HepG2 (cell line): ENCODE data around the gene CASZ1. TPM values are rescaled to one million over a fixed set of nuclear protein-coding genes. Genes with fewer than 3 reads are reported as not detected.

Experiments used
- ERF ChIP-seq: IDR thresholded peaks from 2 replicates; pipeline ENCODE4 v1.6.1; 2018; ENCODE audit warnings: missing biosample characterization, missing genetic modification reagents
- FOXK2 ChIP-seq: fragments of 450-650 bp; IDR thresholded peaks from 2 replicates; pipeline ENCODE4 v1.6.1; 2016
- HMG20A ChIP-seq: IDR thresholded peaks from 2 replicates; pipeline ENCODE4 v1.6.1; 2016; ENCODE audit warnings: borderline replicate concordance
- MBNL3 ChIP-seq: fragments of 250-450 bp; sonication (Bioruptor Pico); conservative IDR thresholded peaks from 2 replicates; pipeline ENCODE4 v1.8.0; 2022; ENCODE audit warnings: mild to moderate bottlenecking, inconsistent platforms
- MEF2D ChIP-seq: sonication (generic); formaldehyde crosslinking; IDR thresholded peaks from 2 replicates; pipeline ENCODE4 v1.5.1; 2020; ENCODE audit warnings: mild to moderate bottlenecking, missing genetic modification reagents
- MIXL1 ChIP-seq: IDR thresholded peaks from 2 replicates; pipeline ENCODE4 v1.6.1; 2016
- PRMT3 ChIP-seq: sonication (generic); formaldehyde crosslinking; IDR thresholded peaks from 2 replicates; pipeline ENCODE4 v1.8.1; 2022; ENCODE audit warnings: low read depth, mild to moderate bottlenecking, moderate library complexity, missing genetic modification reagents, borderline replicate concordance
- REXO4 ChIP-seq: sonication (generic); formaldehyde crosslinking; IDR thresholded peaks from 2 replicates; pipeline ENCODE4 v1.8.0; 2022; ENCODE audit warnings: missing genetic modification reagents, mild to moderate bottlenecking, borderline replicate concordance
- SALL1 ChIP-seq: sonication (generic); formaldehyde crosslinking; IDR thresholded peaks from 2 replicates; pipeline ENCODE4 v1.8.0; 2022; ENCODE audit warnings: mild to moderate bottlenecking, missing genetic modification reagents
- SRSF4 ChIP-seq: fragments of 200-400 bp; formaldehyde crosslinking; IDR thresholded peaks from one replicate; pipeline ENCODE4 v1.6.1; 2018; ENCODE audit warnings: mild to moderate bottlenecking, low read depth, low read length, moderate library complexity; ENCODE audit not compliant: poor library complexity, severe bottlenecking
- STAT5B ChIP-seq: sonication (generic); formaldehyde crosslinking; IDR thresholded peaks from 2 replicates; pipeline ENCODE4 v1.4.0; 2020; ENCODE audit warnings: missing genetic modification reagents
- THRA ChIP-seq: sonication (generic); formaldehyde crosslinking; IDR thresholded peaks from 2 replicates; pipeline ENCODE4 v1.4.0; 2020; ENCODE audit warnings: missing genetic modification reagents, borderline replicate concordance
- TP53 ChIP-seq: sonication (generic); formaldehyde crosslinking; conservative IDR thresholded peaks from 2 replicates; pipeline ENCODE4 v1.4.0; 2020; ENCODE audit warnings: missing genetic modification reagents
- XRCC5 ChIP-seq: fragments of 200-400 bp; formaldehyde crosslinking; optimal IDR thresholded peaks from 2 replicates; pipeline ENCODE3; 2017; ENCODE audit warnings: mild to moderate bottlenecking, low read length
- ZBTB21 ChIP-seq: sonication (generic); formaldehyde crosslinking; IDR thresholded peaks from 2 replicates; pipeline ENCODE4 v1.4.0; 2020; ENCODE audit warnings: missing genetic modification reagents
- ZHX1 ChIP-seq: sonication (generic); formaldehyde crosslinking; IDR thresholded peaks from 2 replicates; pipeline ENCODE4 v1.8.1; 2022; ENCODE audit warnings: low read depth, mild to moderate bottlenecking, missing genetic modification reagents
- ZIK1 ChIP-seq: sonication (generic); formaldehyde crosslinking; IDR thresholded peaks from 2 replicates; pipeline ENCODE4 v1.5.0; 2020; ENCODE audit warnings: mild to moderate bottlenecking, low read depth, missing genetic modification reagents, borderline replicate concordance
- ZKSCAN5 ChIP-seq: sonication (generic); formaldehyde crosslinking; IDR thresholded peaks from 2 replicates; pipeline ENCODE4 v1.5.1; 2020; ENCODE audit warnings: mild to moderate bottlenecking, missing genetic modification reagents
- ZNF317 ChIP-seq: sonication (generic); formaldehyde crosslinking; IDR thresholded peaks from 2 replicates; pipeline ENCODE4 v1.5.0; 2020; ENCODE audit warnings: mild to moderate bottlenecking, missing genetic modification reagents
- ZNF503 ChIP-seq: sonication (generic); formaldehyde crosslinking; IDR thresholded peaks from 2 replicates; pipeline ENCODE4 v1.4.0; 2020; ENCODE audit warnings: missing genetic modification reagents
- ZNF512B ChIP-seq: sonication (generic); formaldehyde crosslinking; IDR thresholded peaks from 2 replicates; pipeline ENCODE4 v1.5.1; 2020; ENCODE audit warnings: missing genetic modification reagents, mild to moderate bottlenecking, borderline replicate concordance
- ZNF674 ChIP-seq: sonication (generic); formaldehyde crosslinking; IDR thresholded peaks from 2 replicates; pipeline ENCODE4 v1.5.0; 2020; ENCODE audit warnings: low read depth, mild to moderate bottlenecking, missing genetic modification reagents
- ZNF720 ChIP-seq: sonication (generic); formaldehyde crosslinking; IDR thresholded peaks from 2 replicates; pipeline ENCODE4 v1.4.0; 2020; ENCODE audit warnings: missing genetic modification reagents
- polyA plus RNA-seq, 8 experiments: library from polyadenylated mRNA; depleted of rRNA in 3 of 8; stranded (reverse) in 7 of 8; unstranded in 1 of 8; fragments of >200 nt; fragmentation: Illumina TruSeq in 4 of 8; extraction: Trizol in 4 of 8; gene quantifications; 2 replicates each; pipeline versions ENCODE4 v1.2.1 to v1.2.3, GENCODE V29; 2011 to 2016; ENCODE audit warnings: low read depth in 4 of 8, missing spikeins in 1 of 8, mixed read lengths in 1 of 8; ENCODE audit not compliant: insufficient read depth in 1 of 8
- total RNA-seq, 5 experiments: library from RNA; depleted of rRNA; stranded (reverse); fragments of >200 nt; fragmentation: Illumina TruSeq; extraction: Trizol; gene quantifications; 2 replicates each; pipeline ENCODE4 v1.2.3, GENCODE V29; 2016; ENCODE audit warnings: low read depth in 1 of 5

The CASZ1 gene
- total and polyA plus RNA-seq, 2 of the 13 experiments (the other 11 are each of a cell fraction or from before 2014, with no cell fraction given), result 1.9 to 3.7 TPM

- TF ChIP-seq THRA (CRISPR knock-in tag) (peak; percentile 98), ZNF674 (no peak), ZNF503 (no peak), TP53 (no peak), FOXK2 (no peak), HMG20A (peak; percentile 69), ZHX1 (CRISPR knock-in tag) (no peak), MIXL1 (CRISPR knock-in tag) (peak; percentile 43; the same call in 1 of the 2 replicates), ZIK1 (no peak), SALL1 (CRISPR knock-in tag) (peak; percentile 93), ERF (CRISPR knock-in tag) (peak; percentile 64; the same call in 1 of the 2 replicates), PRMT3 (no peak), ZNF720 (no peak), ZBTB21 (CRISPR knock-in tag) (no peak), MEF2D (CRISPR knock-in tag) (peak; percentile 32; the same call in 1 of the 2 replicates), ZNF317 (no peak), XRCC5 (no peak), ZNF512B (no peak), REXO4 (CRISPR knock-in tag) (no peak), MBNL3 (CRISPR knock-in tag) (no peak), ZKSCAN5 (no peak), SRSF4 (no peak), STAT5B (CRISPR knock-in tag) (no peak)
Measured at GRCh38 chr1:10685808-10686403, 110.5 kb downstream of the CASZ1 start (continued).
